Gastrocnemius medialis (tissue), 4 donors: Measurements from ENCODE around the gene FRAS1.

Source experiments
- POLR2A ChIP-seq, 2 donors: fragments of 450-650 bp; IDR thresholded peaks; one replicate each; pipeline ENCODE4 v1.6.1; 2017; ENCODE audit warnings: antibody characterized with exemption in 2 of 2, mild to moderate bottlenecking in 2 of 2, moderate library complexity in 2 of 2
- TF ChIP-seq, protein P1 (sequence below), 5 experiments: fragments of 450-650 bp in 3 of 5; fragments of 200-600 bp in 2 of 5; sonication (generic) in 2 of 5; IDR thresholded peaks in 4 of 5; conservative IDR thresholded peaks in 1 of 5; 1 replicate in 4 of 5; 2 replicates in 1 of 5; pipeline ENCODE4 v1.5.1; 2016 to 2019; ENCODE audit warnings: antibody characterized with exemption in 5 of 5, mild to moderate bottlenecking in 3 of 5, moderate library complexity in 3 of 5

DNA sequence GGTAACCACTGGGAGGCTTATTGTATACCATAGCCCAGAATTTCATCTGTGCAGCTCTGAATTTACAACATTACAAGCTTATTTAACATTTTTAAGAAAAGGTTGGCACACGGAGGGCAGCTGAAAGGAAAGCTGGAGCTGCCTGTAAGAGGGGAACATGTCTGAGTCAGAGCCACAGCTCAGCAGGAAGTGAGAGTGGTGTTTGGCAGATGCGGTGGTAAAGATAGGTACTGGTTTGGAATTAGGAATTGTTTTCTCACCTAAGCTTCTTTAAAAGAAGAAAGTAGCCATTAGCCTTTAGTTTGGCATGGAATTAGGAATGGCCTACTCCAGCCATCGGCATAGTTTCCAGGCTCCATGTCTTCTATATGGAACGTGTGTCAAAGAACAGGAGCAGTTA lies 321.9 kb downstream of the FRAS1 start:
- TF ChIP-seq, protein P1, sequence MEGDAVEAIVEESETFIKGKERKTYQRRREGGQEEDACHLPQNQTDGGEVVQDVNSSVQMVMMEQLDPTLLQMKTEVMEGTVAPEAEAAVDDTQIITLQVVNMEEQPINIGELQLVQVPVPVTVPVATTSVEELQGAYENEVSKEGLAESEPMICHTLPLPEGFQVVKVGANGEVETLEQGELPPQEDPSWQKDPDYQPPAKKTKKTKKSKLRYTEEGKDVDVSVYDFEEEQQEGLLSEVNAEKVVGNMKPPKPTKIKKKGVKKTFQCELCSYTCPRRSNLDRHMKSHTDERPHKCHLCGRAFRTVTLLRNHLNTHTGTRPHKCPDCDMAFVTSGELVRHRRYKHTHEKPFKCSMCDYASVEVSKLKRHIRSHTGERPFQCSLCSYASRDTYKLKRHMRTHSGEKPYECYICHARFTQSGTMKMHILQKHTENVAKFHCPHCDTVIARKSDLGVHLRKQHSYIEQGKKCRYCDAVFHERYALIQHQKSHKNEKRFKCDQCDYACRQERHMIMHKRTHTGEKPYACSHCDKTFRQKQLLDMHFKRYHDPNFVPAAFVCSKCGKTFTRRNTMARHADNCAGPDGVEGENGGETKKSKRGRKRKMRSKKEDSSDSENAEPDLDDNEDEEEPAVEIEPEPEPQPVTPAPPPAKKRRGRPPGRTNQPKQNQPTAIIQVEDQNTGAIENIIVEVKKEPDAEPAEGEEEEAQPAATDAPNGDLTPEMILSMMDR (IDR thresholded peaks at IDR 0.05 in 4 of 5, conservative IDR thresholded peaks at IDR 0.05 in 1 of 5), result no peak
- TF ChIP-seq POLR2A (IDR thresholded peaks at IDR 0.05), result no peak
